Neuronal stem cell (in vitro differentiated cells): ENCODE data around the gene RGS16.

Experiments
- DNase-seq: peaks from one replicate; pipeline ENCODE4 v3.0.0-alpha.2; 2013; ENCODE audit warnings: low spot score
- H2AFZ ChIP-seq: one replicate; pipeline ENCODE4 v1.6.1; 2013; ENCODE audit warnings: mild to moderate bottlenecking, low read length, inconsistent platforms
- H2AK5ac ChIP-seq: 2 replicates; pipeline ENCODE4 v1.6.1; 2013; ENCODE audit warnings: low read depth, mild to moderate bottlenecking, inconsistent platforms, low read length, moderate library complexity, mixed read lengths
- H2BK120ac ChIP-seq: 2 replicates; pipeline ENCODE4 v1.6.1; 2013; ENCODE audit warnings: low read depth, mild to moderate bottlenecking, inconsistent platforms, low read length, moderate library complexity, mixed read lengths
- H2BK12ac ChIP-seq: one replicate; pipeline ENCODE4 v1.6.1; 2013; ENCODE audit warnings: low read length, inconsistent platforms
- H2BK15ac ChIP-seq: 2 replicates; pipeline ENCODE4 v1.6.1; 2013; ENCODE audit warnings: mild to moderate bottlenecking, low read length, inconsistent platforms, mixed read lengths
- H2BK5ac ChIP-seq: one replicate; pipeline ENCODE4 v1.6.1; 2013; ENCODE audit warnings: inconsistent platforms, mild to moderate bottlenecking, low read length, moderate library complexity
- H3K14ac ChIP-seq: one replicate; pipeline ENCODE4 v1.6.1; 2013; ENCODE audit warnings: low read length, inconsistent platforms
- H3K18ac ChIP-seq: 2 replicates; pipeline ENCODE4 v1.6.1; 2013; ENCODE audit warnings: low read length, inconsistent platforms
- H3K23ac ChIP-seq: 2 replicates; pipeline ENCODE4 v1.6.1; 2013; ENCODE audit warnings: low read depth, mild to moderate bottlenecking, mixed read lengths, low read length, inconsistent platforms; ENCODE audit not compliant: poor library complexity
- H3K27ac ChIP-seq: replicated peaks from 3 replicates; pipeline ENCODE4 v1.5.1; 2013; ENCODE audit warnings: low read length, inconsistent platforms
- H3K27me3 ChIP-seq, 3 experiments: 2 replicates each; pipeline ENCODE4 v1.6.1; 2013; ENCODE audit warnings: low read length in 3 of 3, mild to moderate bottlenecking in 2 of 3, inconsistent platforms in 1 of 3, low read depth in 1 of 3, mixed read lengths in 1 of 3, moderate library complexity in 1 of 3; ENCODE audit not compliant: control insufficient read depth in 3 of 3, insufficient read depth in 3 of 3
- H3K36me3 ChIP-seq, 2 donors: replicated peaks in 1 of 2; 2 replicates each; pipeline ENCODE4 v1.6.1; 2013; ENCODE audit warnings: low read length in 2 of 2; ENCODE audit not compliant: control insufficient read depth in 2 of 2, insufficient read depth in 2 of 2
- H3K4ac ChIP-seq: 2 replicates; pipeline ENCODE4 v1.6.1; 2013; ENCODE audit warnings: inconsistent platforms, mild to moderate bottlenecking, low read length, moderate library complexity
- H3K4me1 ChIP-seq, 2 donors: 1 replicate in 1 of 2; 2 replicates in 1 of 2; pipeline ENCODE4 v1.6.1; 2013; ENCODE audit warnings: low read length in 2 of 2, low read depth in 1 of 2; ENCODE audit not compliant: control insufficient read depth in 2 of 2, insufficient read depth in 1 of 2
- H3K4me2 ChIP-seq: one replicate; pipeline ENCODE4 v1.6.1; 2013; ENCODE audit warnings: mild to moderate bottlenecking, low read length, inconsistent platforms; ENCODE audit not compliant: insufficient read depth, poor library complexity, severe bottlenecking
- H3K4me3 ChIP-seq, 2 donors: 2 replicates each; pipeline ENCODE4 v1.5.1; 2013; ENCODE audit warnings: low read length in 2 of 2, mild to moderate bottlenecking in 2 of 2, inconsistent platforms in 1 of 2, moderate library complexity in 1 of 2
- H3K79me1 ChIP-seq: one replicate; pipeline ENCODE4 v1.6.1; 2013; ENCODE audit warnings: low read depth, mild to moderate bottlenecking, inconsistent platforms, low read length, moderate library complexity
- H3K9ac ChIP-seq: one replicate; pipeline ENCODE4 v1.6.1; 2013; ENCODE audit warnings: mild to moderate bottlenecking, low read depth, low read length, inconsistent platforms; ENCODE audit not compliant: poor library complexity
- H3K9me3 ChIP-seq, 2 donors: replicated peaks in 1 of 2; 2 replicates each; pipeline versions ENCODE3 to v1.6.1; 2013; ENCODE audit warnings: low read length in 2 of 2, mild to moderate bottlenecking in 2 of 2, inconsistent platforms in 1 of 2, low read depth in 1 of 2, mixed read lengths in 1 of 2, moderate library complexity in 1 of 2; ENCODE audit not compliant: control insufficient read depth in 2 of 2, insufficient read depth in 1 of 2
- H4K8ac ChIP-seq: one replicate; pipeline ENCODE4 v1.6.1; 2013; ENCODE audit warnings: low read depth, mild to moderate bottlenecking, inconsistent platforms, low read length, moderate library complexity
- H4K91ac ChIP-seq: one replicate; pipeline ENCODE4 v1.6.1; 2013; ENCODE audit warnings: low read length, low read depth, mild to moderate bottlenecking, inconsistent platforms; ENCODE audit not compliant: poor library complexity
- WGBS, 2 donors: extraction: QIAGEN DNeasy Blood & Tissue Kit; methylation state at CpG; one replicate each; pipeline ENCODE4 v1.1.7; 2013; ENCODE audit warnings: missing lambda C conversion rate in 2 of 2, mixed read lengths in 1 of 2; ENCODE audit not compliant: insufficient read length in 2 of 2, insufficient replicate concordance in 1 of 2; ENCODE audit errors: extremely low coverage in 2 of 2; 5-methylcytosine and 5-hydroxymethylcytosine counted together

RGS16 gene

DNA sequence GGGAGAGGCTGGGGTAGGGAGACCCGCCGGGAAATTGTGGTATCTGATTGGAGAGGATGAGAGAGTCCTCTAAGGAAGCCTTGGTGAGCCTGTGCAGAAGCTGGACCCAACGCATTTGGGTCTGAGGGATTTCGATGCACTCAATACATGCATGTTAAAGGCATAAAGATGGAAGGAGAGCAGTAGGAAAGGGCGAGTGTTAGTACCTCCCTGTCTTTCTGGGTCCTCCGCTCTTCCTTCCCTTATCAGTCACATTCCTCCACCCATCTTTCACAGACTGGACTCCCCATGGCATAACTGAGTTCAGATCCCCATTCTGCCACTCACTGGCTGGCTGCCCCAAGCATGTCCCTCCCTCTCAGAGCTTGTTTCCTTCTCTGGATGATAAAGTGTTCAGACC is 7.3 kb downstream of the RGS16 start:
- no peak overlapping the region for H4K91ac ChIP-seq
- no peak overlapping the region for H2AFZ ChIP-seq
- H2BK15ac ChIP-seq: no peak overlapping the region
- no peak overlapping the region for H2AK5ac ChIP-seq
- H3K4ac ChIP-seq: no peak overlapping the region
- no peak overlapping the region for H3K4me3 ChIP-seq
- H3K79me1 ChIP-seq: peaks cover 8% of the 10 kb centered on the region
- H3K27ac ChIP-seq: no peak overlapping the region
- no peak overlapping the region for H2BK120ac ChIP-seq
- no peak overlapping the region for H2BK12ac ChIP-seq
- peaks cover 0 to 18% of the 10 kb centered on the region in 2 donors for H3K36me3 ChIP-seq
- H3K4me2 ChIP-seq: no peak overlapping the region
- no peak overlapping the region for H3K14ac ChIP-seq
- no peak overlapping the region for H4K8ac ChIP-seq
- WGBS, 2 donors: no CpG with 5 or more reads among the region's 6 CpGs
- H3K18ac ChIP-seq: no peak overlapping the region
- peaks cover 0 to 13% (median 0%) of the 10 kb centered on the region in 3 experiments for H3K27me3 ChIP-seq
- H3K9ac ChIP-seq: no peak overlapping the region
- no peaks in the 10 kb centered on the region for H3K9me3 ChIP-seq
- peaks cover 3 to 4% of the 10 kb centered on the region in 2 donors for H3K4me1 ChIP-seq
- H2BK5ac ChIP-seq: no peak overlapping the region
- H3K23ac ChIP-seq: no peak overlapping the region
- no peak for DNase-seq

DNA sequence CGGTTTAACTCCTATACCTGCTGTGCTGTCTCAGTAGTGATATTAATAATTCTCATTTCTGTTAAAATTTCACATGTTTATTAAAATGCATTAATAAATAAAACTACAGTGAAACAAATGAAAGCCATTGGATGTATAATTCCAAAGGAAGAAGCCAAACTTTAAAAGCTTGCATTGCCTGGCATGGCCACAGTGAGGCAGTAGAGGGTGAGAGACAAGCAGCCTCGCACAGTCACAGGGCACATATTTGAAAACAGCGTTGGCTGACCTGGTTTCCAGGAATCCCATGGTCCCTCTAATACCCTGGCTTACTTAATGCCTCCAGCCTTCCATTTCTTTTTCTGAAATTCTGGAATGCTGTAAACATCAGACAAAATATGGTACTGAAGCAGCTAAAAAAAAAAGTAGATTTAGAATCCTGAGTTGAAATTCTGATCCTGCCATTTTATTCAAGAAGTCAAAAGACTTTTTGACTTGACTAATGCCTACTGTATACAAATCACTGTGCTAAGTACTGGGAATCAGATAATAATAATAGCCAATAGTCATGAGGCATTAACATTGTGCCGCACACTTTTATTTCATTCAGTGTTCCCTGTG is 8.4 kb downstream of the RGS16 start:
- Histone ChIP-seq H3K4me1 (no peaks in the 10 kb centered on the region), H3K14ac (no peak overlapping the region), H2AK5ac (no peak overlapping the region), H3K79me1 (peaks cover 5% of the 10 kb centered on the region), H3K27ac (no peak overlapping the region), H3K9me3 (no peaks in the 10 kb centered on the region), H3K4me2 (no peak overlapping the region), H2BK120ac (no peak overlapping the region), H2BK12ac (no peak overlapping the region), H3K36me3 (peaks cover 0 to 13% of the 10 kb centered on the region in 2 donors), H3K9ac (no peak overlapping the region), H2BK5ac (no peak overlapping the region), H4K91ac (no peak overlapping the region), H3K18ac (no peak overlapping the region), H3K27me3 (peaks cover 0 to 13% (median 0%) of the 10 kb centered on the region in 3 experiments), H2BK15ac (no peak overlapping the region), H3K4me3 (no peak overlapping the region), H4K8ac (no peak overlapping the region), H2AFZ (no peak overlapping the region), H3K23ac (no peak overlapping the region), H3K4ac (no peak overlapping the region)
- no CpG with 5 or more reads among the region's 4 CpGs for WGBS, 2 donors
- DNase-seq: no peak

DNA sequence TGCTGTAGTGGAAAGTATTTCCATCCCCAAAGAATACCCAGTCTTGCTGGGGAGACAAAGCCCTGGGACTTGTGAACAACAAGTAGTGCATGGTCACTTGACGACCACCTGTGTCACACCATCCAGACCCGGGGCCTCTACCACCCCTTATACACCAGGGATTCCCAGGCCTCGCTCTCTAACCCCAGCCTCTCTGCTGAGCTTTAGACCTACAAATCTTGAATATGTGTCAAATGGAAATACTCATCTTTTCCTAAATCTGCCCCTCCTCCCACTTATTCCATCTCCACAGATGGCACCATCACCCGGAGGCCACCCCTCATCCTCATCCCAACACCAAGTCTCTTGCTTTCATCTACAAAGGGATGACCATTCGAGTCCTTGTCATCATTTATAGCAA is 14.3 kb downstream of the RGS16 start:
- H4K91ac ChIP-seq: no peak overlapping the region
- no peak overlapping the region for H3K18ac ChIP-seq
- DNase-seq: no peak

DNA sequence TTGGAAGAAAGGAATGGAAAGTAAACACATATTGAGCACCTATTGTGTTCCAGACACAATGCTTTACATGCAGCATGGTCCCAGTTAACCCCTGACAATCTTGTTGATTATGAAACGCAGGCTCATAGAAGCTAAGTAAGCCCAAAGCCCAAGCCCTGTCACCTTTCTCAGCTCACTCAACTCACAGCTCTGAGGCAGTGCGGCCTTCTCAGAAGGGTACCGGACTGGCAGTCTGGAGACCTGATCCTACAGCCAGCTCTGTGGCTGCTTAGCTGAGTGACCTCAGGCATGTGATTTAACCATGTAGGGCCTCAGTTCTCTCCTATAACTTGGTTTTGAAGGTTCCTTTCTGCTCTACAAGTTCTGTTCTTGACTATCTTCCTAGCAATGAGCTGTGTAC is 14.7 kb downstream of the RGS16 start:
- no peak overlapping the region for H3K27ac ChIP-seq
- H3K23ac ChIP-seq: no peak overlapping the region
- H4K8ac ChIP-seq: no peak overlapping the region
- H3K27me3 ChIP-seq: no peaks in the 10 kb centered on the region
- H3K4me3 ChIP-seq: no peak overlapping the region
- no peaks in the 10 kb centered on the region for H3K79me1 ChIP-seq
- H4K91ac ChIP-seq: no peak overlapping the region
- H3K18ac ChIP-seq: no peak overlapping the region
- no peak overlapping the region for H3K4ac ChIP-seq
- no peak overlapping the region for H2BK120ac ChIP-seq
- H2AK5ac ChIP-seq: no peak overlapping the region
- H3K14ac ChIP-seq: no peak overlapping the region
- H3K9ac ChIP-seq: no peak overlapping the region
- no peaks in the 10 kb centered on the region for H3K36me3 ChIP-seq
- WGBS, 2 donors: no CpG with 5 or more reads among the region's 3 CpGs
- H3K4me1 ChIP-seq: peaks cover 0 to 2% of the 10 kb centered on the region in 2 donors
- DNase-seq: no peak
- no peak overlapping the region for H2BK15ac ChIP-seq
- peaks cover 4 to 7% of the 10 kb centered on the region in 2 donors for H3K9me3 ChIP-seq
- H2BK12ac ChIP-seq: no peak overlapping the region
- H2BK5ac ChIP-seq: no peak overlapping the region
- no peak overlapping the region for H3K4me2 ChIP-seq
- H2AFZ ChIP-seq: peak overlapping the region; percentile 98

More for the DNA sequence above, 14.3 kb downstream of the RGS16 start:
- Histone ChIP-seq H2AFZ (peak overlapping the region; percentile 98), H2AK5ac (no peak overlapping the region), H3K14ac (no peak overlapping the region), H3K4me2 (no peak overlapping the region), H3K27me3 (no peaks in the 10 kb centered on the region), H4K8ac (no peak overlapping the region), H2BK15ac (no peak overlapping the region), H2BK120ac (no peak overlapping the region), H3K9ac (no peak overlapping the region), H3K36me3 (no peaks in the 10 kb centered on the region), H3K27ac (no peak overlapping the region), H3K4me3 (no peak overlapping the region), H3K23ac (no peak overlapping the region), H2BK5ac (no peak overlapping the region), H3K4ac (no peak overlapping the region), H3K79me1 (no peaks in the 10 kb centered on the region), H3K9me3 (peaks cover 4 to 7% of the 10 kb centered on the region in 2 donors), H2BK12ac (no peak overlapping the region), H3K4me1 (peaks cover 0 to 2% of the 10 kb centered on the region in 2 donors)
- WGBS, 2 donors: no CpG with 5 or more reads among the region's 5 CpGs
